ENCODE results near the gene TBPL2. TPM values are rescaled to one million over a fixed set of nuclear protein-coding genes. Genes with fewer than 3 reads are reported as not detected.

TBPL2 gene
- total RNA-seq, 1 donor from 2014 or later: not detected

DNA sequence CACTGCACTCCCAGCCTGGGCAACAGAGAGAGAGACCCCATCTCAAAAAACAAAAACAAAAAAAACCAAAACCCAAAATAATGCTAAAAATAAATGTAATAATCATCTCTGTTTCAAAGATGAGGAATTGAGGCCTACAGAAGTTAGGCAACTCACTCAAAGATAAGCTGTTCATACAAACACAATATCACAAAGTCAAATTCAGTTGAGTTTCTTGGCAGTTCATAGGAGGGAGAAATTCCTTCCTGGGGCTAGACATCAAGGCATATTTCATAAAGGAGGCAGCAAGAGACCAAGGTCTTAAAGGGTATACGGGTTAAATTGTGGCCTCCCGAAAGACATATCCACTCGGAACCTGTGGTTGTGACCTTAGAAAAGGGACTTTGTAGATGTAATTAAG, 8.7 kb upstream of the TBPL2 start:
- no peaks in the 10 kb centered on the region for H3K36me3 ChIP-seq (ENCODE audit: control insufficient read depth, insufficient read depth, low read length)
- H3K4me3 ChIP-seq (ENCODE audit: low read depth, low read length): no peak overlapping the region
- TF ChIP-seq, protein P1, sequence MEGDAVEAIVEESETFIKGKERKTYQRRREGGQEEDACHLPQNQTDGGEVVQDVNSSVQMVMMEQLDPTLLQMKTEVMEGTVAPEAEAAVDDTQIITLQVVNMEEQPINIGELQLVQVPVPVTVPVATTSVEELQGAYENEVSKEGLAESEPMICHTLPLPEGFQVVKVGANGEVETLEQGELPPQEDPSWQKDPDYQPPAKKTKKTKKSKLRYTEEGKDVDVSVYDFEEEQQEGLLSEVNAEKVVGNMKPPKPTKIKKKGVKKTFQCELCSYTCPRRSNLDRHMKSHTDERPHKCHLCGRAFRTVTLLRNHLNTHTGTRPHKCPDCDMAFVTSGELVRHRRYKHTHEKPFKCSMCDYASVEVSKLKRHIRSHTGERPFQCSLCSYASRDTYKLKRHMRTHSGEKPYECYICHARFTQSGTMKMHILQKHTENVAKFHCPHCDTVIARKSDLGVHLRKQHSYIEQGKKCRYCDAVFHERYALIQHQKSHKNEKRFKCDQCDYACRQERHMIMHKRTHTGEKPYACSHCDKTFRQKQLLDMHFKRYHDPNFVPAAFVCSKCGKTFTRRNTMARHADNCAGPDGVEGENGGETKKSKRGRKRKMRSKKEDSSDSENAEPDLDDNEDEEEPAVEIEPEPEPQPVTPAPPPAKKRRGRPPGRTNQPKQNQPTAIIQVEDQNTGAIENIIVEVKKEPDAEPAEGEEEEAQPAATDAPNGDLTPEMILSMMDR (IDR thresholded peaks at IDR 0.05; ENCODE audit: insufficient read depth, low read length, poor library complexity, severe bottlenecking): no peak
- no peak for DNase-seq (ENCODE audit: low read depth)
- H3K27me3 ChIP-seq (ENCODE audit: control insufficient read depth, insufficient read depth, low read length): no peaks in the 10 kb centered on the region

DNA sequence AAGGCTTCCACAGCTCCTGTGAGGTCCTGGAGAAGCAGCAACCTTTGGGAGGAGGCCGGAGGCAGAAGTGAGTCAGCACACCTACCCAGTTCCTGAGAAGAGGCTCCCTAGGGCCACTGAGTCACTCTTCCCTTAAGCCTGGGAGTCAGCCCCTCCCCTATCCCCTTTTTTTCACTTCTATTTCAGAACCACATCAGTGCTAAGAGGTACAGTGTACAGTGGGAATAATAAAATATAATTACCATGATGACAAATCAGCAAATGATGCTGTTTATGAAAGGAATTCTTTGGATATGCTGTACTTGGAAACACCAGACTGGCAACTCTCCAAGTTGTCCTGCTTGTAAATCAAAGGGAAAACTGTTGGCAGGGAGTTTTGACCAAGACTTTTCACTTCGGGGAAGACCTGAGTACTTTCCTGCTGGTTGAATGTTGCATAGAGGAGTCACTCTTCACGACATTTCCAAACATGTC, 7.8 kb upstream of the TBPL2 start:
- H3K36me3 ChIP-seq (ENCODE audit: control insufficient read depth, insufficient read depth, low read length): no peaks in the 10 kb centered on the region

DNA sequence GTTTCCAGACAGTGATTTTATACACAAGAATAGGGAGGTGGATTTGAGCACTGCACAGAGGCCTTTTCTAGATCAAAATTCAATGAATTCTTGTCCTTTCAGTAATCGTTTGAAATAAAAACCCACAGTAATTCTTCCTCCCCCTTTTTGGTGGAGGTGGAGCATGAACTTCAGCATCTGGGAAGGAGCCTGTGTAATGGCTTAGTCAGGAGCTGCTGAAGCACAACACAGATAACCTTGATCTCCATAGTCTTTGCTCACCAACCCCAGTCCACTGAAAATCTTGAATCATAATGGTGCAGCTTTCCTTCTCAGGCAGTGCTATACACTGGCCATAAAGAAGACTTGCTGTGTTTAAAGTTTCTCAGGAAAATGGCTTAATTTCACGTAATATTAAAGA, 6.4 kb upstream of the TBPL2 start:
- peak; percentile 79 for DNase-seq (ENCODE audit: low read depth)
- TF ChIP-seq, protein P1 (IDR thresholded peaks at IDR 0.05; ENCODE audit: insufficient read depth, low read length, poor library complexity, severe bottlenecking): no peak
- Histone ChIP-seq H3K36me3 (ENCODE audit: control insufficient read depth, insufficient read depth, low read length) (no peaks in the 10 kb centered on the region), H3K4me3 (ENCODE audit: low read depth, low read length) (no peak overlapping the region), H3K27me3 (ENCODE audit: control insufficient read depth, insufficient read depth, low read length) (no peaks in the 10 kb centered on the region)

More for the DNA sequence above, 7.8 kb upstream of the TBPL2 start:
- Histone ChIP-seq H3K27me3 (ENCODE audit: control insufficient read depth, insufficient read depth, low read length) (no peaks in the 10 kb centered on the region), H3K4me3 (ENCODE audit: low read depth, low read length) (no peak overlapping the region)
- TF ChIP-seq, protein P1 (IDR thresholded peaks at IDR 0.05; ENCODE audit: insufficient read depth, low read length, poor library complexity, severe bottlenecking): no peak
- DNase-seq (ENCODE audit: low read depth): peak; percentile 91

DNA sequence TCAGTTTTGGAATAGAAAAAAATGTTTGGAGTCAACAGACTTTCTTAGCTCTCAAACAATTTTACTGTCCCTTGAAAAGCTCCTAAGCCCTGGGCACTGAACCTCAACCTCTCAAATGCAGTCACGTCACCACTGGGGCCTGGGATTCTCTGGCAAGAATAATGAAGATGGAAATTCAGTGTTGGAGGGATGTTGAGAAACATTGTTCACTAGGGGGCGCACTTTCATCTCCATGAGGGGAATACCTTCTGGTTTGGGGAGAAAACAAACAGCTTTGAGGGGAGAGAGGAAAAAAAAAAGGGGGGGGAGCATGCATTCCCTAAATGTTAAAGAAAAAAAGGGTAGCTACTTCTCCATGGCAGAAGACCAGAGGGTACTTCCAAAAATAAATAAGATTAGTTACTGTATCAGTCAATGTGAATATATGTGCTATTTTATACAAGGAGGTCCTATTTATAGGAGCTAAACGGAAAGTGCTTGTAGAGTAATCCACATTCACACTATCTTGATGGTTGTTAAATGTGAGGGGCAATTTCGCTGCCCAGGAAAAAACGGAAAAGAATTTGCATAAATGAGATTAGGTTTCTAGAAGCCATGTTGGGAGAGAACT, 5.8 kb upstream of the TBPL2 start:
- Histone ChIP-seq H3K4me3 (ENCODE audit: low read depth, low read length) (no peak overlapping the region), H3K27me3 (ENCODE audit: control insufficient read depth, insufficient read depth, low read length) (no peaks in the 10 kb centered on the region), H3K36me3 (ENCODE audit: control insufficient read depth, insufficient read depth, low read length) (no peaks in the 10 kb centered on the region)
- peak; percentile 32 for DNase-seq (ENCODE audit: low read depth)
- TF ChIP-seq, protein P1 (IDR thresholded peaks at IDR 0.05; ENCODE audit: insufficient read depth, low read length, poor library complexity, severe bottlenecking): peak; percentile 66

DNA sequence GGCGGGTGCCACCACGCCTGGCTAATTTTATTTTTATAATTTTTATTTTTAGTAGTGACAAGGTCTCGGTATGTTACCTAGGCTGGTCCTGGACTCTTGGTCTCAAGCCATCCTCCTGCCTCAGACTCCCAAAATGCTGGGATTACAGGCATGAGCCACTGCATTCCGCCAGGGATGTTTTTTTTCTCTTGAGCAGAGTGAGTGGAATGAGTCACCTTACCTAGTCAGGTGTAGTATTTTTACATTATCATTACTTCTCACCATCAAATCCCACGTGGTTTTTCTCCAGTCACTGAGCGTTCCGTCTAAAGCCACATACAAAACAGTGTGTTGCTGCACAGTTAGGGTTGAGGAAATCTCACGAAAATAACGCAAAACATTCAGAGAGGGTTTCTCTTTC, 870 bp upstream of the TBPL2 start:
- TF ChIP-seq, protein P1 (IDR thresholded peaks at IDR 0.05; ENCODE audit: insufficient read depth, low read length, poor library complexity, severe bottlenecking): no peak
- DNase-seq (ENCODE audit: low read depth): no peak

More for the DNA sequence above, 870 bp upstream of the TBPL2 start:
- Histone ChIP-seq H3K27me3 (ENCODE audit: control insufficient read depth, insufficient read depth, low read length) (peaks cover 2% of the 10 kb centered on the region), H3K4me3 (ENCODE audit: low read depth, low read length) (no peak overlapping the region), H3K36me3 (ENCODE audit: control insufficient read depth, insufficient read depth, low read length) (no peaks in the 10 kb centered on the region)

Measured in kidney epithelial cell (primary cell).